ENCODE measurements around the gene C19orf67. TPM values are rescaled to one million over a fixed set of nuclear protein-coding genes. Genes with fewer than 3 reads are reported as not detected.

The C19orf67 gene
- total and polyA plus RNA-seq, 2 of the 13 experiments (the other 11 are each of a cell fraction or from before 2014, with no cell fraction given), result 0.11 to 0.32 TPM

DNA sequence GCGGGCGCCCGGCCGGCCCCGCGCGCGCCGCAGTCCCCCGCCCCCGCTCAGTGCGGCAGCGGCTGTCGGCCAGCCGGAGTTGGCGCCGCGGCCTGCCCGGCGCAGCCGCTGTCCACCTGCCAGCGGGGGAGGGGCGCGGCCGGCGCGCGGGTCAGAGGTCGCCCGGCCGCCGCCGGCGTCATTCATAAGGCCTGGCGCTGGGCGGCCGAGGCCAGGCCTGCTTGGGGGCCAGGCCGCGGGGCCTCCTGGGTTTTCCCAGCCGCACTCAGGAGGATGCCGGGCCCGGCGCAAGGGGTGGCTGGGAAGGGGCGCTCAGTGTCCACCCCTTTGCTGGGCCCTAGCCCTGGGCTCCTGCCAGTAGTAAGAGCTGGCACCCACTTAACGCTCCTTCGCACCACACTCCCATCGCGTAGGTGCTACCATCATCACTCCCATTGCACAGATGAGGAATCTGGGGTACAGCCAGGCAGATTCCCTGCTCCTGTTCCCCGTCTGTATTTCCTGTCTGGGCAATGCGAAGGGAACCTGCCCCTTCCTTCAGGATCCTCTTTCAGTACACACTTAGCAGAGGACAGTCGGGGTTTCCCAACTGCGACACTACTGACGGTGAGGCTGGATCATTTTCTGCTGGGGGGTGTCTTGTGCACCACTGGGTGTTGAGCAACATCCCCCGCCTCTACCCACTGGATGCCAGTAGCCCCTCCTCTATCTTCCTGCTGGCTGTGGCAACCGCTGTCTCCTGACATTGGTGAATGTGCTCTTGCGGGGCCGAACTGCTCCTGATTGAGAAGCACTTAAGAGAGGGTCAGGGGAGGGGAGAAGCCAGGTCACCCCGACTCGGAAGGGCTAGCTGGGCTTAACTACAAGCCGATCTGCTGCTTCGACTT, 32.8 kb upstream of the C19orf67 start (continued):
- TF ChIP-seq ZNF124 (CRISPR knock-in tag; IDR thresholded peaks at IDR 0.05) (peak; percentile 82; the same call in 1 of the 2 replicates), ZNF772 (CRISPR knock-in tag; IDR thresholded peaks at IDR 0.05) (0 out of 2 replicates have a peak, but pooled peaks have one; percentile 42), SYNCRIP (IDR thresholded peaks at IDR 0.05; ENCODE audit: insufficient read depth, low read depth, low read length) (no peak), SP4 (CRISPR knock-in tag; IDR thresholded peaks at IDR 0.05) (no peak), MXD4 (CRISPR knock-in tag; IDR thresholded peaks at IDR 0.05) (no peak), YEATS4 (CRISPR knock-in tag; IDR thresholded peaks at IDR 0.05; ENCODE audit: borderline replicate concordance) (peak; percentile 78), KMT2B (CRISPR knock-in tag; IDR thresholded peaks at IDR 0.05) (no peak), ZNF570 (CRISPR knock-in tag; IDR thresholded peaks at IDR 0.05; ENCODE audit: borderline replicate concordance) (no peak), SP2 (CRISPR knock-in tag; IDR thresholded peaks at IDR 0.05) (peak; percentile 50; the same call in 1 of the 2 replicates), ZSCAN31 (CRISPR knock-in tag; IDR thresholded peaks at IDR 0.05; ENCODE audit: low read depth) (0 out of 2 replicates have a peak, but pooled peaks have one; percentile 68), NFYC (CRISPR knock-in tag; IDR thresholded peaks at IDR 0.05) (no peak), SMYD3 (CRISPR knock-in tag; IDR thresholded peaks at IDR 0.05) (no peak)
- TF ChIP-seq, protein P1, sequence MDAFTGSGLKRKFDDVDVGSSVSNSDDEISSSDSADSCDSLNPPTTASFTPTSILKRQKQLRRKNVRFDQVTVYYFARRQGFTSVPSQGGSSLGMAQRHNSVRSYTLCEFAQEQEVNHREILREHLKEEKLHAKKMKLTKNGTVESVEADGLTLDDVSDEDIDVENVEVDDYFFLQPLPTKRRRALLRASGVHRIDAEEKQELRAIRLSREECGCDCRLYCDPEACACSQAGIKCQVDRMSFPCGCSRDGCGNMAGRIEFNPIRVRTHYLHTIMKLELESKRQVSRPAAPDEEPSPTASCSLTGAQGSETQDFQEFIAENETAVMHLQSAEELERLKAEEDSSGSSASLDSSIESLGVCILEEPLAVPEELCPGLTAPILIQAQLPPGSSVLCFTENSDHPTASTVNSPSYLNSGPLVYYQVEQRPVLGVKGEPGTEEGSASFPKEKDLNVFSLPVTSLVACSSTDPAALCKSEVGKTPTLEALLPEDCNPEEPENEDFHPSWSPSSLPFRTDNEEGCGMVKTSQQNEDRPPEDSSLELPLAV (CRISPR knock-in tag; conservative IDR thresholded peaks at IDR 0.05; ENCODE audit: low read depth), result no peak
- TF ChIP-seq, protein P2, sequence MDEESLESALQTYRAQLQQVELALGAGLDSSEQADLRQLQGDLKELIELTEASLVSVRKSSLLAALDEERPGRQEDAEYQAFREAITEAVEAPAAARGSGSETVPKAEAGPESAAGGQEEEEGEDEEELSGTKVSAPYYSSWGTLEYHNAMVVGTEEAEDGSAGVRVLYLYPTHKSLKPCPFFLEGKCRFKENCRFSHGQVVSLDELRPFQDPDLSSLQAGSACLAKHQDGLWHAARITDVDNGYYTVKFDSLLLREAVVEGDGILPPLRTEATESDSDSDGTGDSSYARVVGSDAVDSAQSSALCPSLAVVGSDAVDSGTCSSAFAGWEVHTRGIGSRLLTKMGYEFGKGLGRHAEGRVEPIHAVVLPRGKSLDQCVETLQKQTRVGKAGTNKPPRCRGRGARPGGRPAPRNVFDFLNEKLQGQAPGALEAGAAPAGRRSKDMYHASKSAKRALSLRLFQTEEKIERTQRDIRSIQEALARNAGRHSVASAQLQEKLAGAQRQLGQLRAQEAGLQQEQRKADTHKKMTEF (CRISPR knock-in tag; IDR thresholded peaks at IDR 0.05), result peak; percentile 64; the same call in 1 of the 2 replicates
- TF ChIP-seq, protein P3, sequence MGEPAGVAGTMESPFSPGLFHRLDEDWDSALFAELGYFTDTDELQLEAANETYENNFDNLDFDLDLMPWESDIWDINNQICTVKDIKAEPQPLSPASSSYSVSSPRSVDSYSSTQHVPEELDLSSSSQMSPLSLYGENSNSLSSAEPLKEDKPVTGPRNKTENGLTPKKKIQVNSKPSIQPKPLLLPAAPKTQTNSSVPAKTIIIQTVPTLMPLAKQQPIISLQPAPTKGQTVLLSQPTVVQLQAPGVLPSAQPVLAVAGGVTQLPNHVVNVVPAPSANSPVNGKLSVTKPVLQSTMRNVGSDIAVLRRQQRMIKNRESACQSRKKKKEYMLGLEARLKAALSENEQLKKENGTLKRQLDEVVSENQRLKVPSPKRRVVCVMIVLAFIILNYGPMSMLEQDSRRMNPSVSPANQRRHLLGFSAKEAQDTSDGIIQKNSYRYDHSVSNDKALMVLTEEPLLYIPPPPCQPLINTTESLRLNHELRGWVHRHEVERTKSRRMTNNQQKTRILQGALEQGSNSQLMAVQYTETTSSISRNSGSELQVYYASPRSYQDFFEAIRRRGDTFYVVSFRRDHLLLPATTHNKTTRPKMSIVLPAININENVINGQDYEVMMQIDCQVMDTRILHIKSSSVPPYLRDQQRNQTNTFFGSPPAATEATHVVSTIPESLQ (CRISPR knock-in tag; conservative IDR thresholded peaks at IDR 0.05), result no peak
- TF ChIP-seq, protein P4, sequence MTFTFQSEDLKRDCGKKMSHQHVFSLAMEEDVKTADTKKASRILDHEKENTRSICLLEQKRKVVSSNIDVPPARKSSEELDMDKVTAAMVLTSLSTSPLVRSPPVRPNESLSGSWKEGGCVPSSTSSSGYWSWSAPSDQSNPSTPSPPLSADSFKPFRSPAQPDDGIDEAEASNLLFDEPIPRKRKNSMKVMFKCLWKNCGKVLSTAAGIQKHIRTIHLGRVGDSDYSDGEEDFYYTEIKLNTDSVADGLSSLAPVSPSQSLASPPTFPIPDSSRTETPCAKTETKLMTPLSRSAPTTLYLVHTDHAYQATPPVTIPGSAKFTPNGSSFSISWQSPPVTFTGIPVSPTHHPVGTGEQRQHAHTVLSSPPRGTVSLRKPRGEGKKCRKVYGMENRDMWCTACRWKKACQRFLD (CRISPR knock-in tag; IDR thresholded peaks at IDR 0.05; ENCODE audit: borderline replicate concordance), result no peak
- TF ChIP-seq, protein P5, sequence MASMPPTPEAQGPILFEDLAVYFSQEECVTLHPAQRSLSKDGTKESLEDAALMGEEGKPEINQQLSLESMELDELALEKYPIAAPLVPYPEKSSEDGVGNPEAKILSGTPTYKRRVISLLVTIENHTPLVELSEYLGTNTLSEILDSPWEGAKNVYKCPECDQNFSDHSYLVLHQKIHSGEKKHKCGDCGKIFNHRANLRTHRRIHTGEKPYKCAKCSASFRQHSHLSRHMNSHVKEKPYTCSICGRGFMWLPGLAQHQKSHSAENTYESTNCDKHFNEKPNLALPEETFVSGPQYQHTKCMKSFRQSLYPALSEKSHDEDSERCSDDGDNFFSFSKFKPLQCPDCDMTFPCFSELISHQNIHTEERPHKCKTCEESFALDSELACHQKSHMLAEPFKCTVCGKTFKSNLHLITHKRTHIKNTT (CRISPR knock-in tag; IDR thresholded peaks at IDR 0.05), result 0 out of 2 replicates have a peak, but pooled peaks have one; percentile 72
- TF ChIP-seq, protein P6, sequence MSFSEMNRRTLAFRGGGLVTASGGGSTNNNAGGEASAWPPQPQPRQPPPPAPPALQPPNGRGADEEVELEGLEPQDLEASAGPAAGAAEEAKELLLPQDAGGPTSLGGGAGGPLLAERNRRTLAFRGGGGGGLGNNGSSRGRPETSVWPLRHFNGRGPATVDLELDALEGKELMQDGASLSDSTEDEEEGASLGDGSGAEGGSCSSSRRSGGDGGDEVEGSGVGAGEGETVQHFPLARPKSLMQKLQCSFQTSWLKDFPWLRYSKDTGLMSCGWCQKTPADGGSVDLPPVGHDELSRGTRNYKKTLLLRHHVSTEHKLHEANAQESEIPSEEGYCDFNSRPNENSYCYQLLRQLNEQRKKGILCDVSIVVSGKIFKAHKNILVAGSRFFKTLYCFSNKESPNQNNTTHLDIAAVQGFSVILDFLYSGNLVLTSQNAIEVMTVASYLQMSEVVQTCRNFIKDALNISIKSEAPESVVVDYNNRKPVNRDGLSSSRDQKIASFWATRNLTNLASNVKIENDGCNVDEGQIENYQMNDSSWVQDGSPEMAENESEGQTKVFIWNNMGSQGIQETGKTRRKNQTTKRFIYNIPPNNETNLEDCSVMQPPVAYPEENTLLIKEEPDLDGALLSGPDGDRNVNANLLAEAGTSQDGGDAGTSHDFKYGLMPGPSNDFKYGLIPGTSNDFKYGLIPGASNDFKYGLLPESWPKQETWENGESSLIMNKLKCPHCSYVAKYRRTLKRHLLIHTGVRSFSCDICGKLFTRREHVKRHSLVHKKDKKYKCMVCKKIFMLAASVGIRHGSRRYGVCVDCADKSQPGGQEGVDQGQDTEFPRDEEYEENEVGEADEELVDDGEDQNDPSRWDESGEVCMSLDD (CRISPR knock-in tag; IDR thresholded peaks at IDR 0.05; ENCODE audit: borderline replicate concordance), result 0 out of 2 replicates have a peak, but pooled peaks have one; percentile 20
